K562 (cell line): ENCODE measurements around the gene ODC1. TPM values are rescaled to one million over a fixed set of nuclear protein-coding genes. Genes with fewer than 3 reads are reported as not detected.

Experiments
- FOS ChIP-seq: IDR thresholded peaks from 3 replicates; pipeline ENCODE4 v1.6.1; 2011; ENCODE audit not compliant: insufficient read length; ENCODE audit errors: extremely low read depth
- FOXK2 ChIP-seq, 2 experiments: fragments of 450-650 bp; IDR thresholded peaks in 1 of 2; conservative IDR thresholded peaks in 1 of 2; 2 replicates each; pipeline ENCODE4 v1.6.1; 2016; ENCODE audit warnings: low read depth in 2 of 2, mild to moderate bottlenecking in 1 of 2
- MAX ChIP-seq: sonication (generic); formaldehyde crosslinking; IDR thresholded peaks from 2 replicates; pipeline ENCODE4 v1.9.0; 2022; ENCODE audit warnings: mild to moderate bottlenecking, missing genetic modification reagents
- NKRF ChIP-seq: fragments of 450-650 bp; IDR thresholded peaks from 2 replicates; pipeline ENCODE4 v1.6.1; 2016; ENCODE audit warnings: borderline replicate concordance
- PYGO2 ChIP-seq: fragments of 450-650 bp; IDR thresholded peaks from 2 replicates; pipeline ENCODE4 v1.6.1; 2016; ENCODE audit warnings: mild to moderate bottlenecking, missing genetic modification characterization, moderate library complexity, missing compliant biosample characterization
- SIX5 ChIP-seq, 2 experiments: IDR thresholded peaks; 2 replicates each; pipeline ENCODE4 v1.6.1; 2011; ENCODE audit warnings: low read length in 2 of 2, borderline replicate concordance in 1 of 2, low read depth in 1 of 2, mild to moderate bottlenecking in 1 of 2, moderate library complexity in 1 of 2; ENCODE audit not compliant: insufficient read depth in 1 of 2
- TAF7 ChIP-seq: fragments of 450-650 bp; IDR thresholded peaks from 2 replicates; pipeline ENCODE4 v1.6.1; 2016; ENCODE audit warnings: missing genetic modification characterization, missing compliant biosample characterization
- TOE1 ChIP-seq, 2 experiments: fragments of 450-650 bp in 1 of 2; sonication (generic) in 1 of 2; formaldehyde crosslinking in 1 of 2; IDR thresholded peaks; 2 replicates each; pipeline versions ENCODE4 v1.7.1 to v1.8.0; 2016 to 2022; ENCODE audit warnings: borderline replicate concordance in 2 of 2, mild to moderate bottlenecking in 2 of 2, antibody characterized with exemption in 1 of 2, inconsistent platforms in 1 of 2, low read depth in 1 of 2, missing genetic modification reagents in 1 of 2, moderate library complexity in 1 of 2
- VEZF1 ChIP-seq: fragments of 200-800 bp; sonication (Bioruptor generic); IDR thresholded peaks from 2 replicates; pipeline ENCODE4 v1.6.1; 2017; ENCODE audit warnings: missing genetic modification characterization, missing compliant biosample characterization
- ZNF124 ChIP-seq: sonication (generic); formaldehyde crosslinking; IDR thresholded peaks from 2 replicates; pipeline ENCODE4 v1.8.1; 2022; ENCODE audit warnings: missing genetic modification reagents
- ZNF318 ChIP-seq, 2 experiments: fragments of 450-650 bp; IDR thresholded peaks; 2 replicates each; pipeline ENCODE4 v1.6.1; 2016; ENCODE audit warnings: mild to moderate bottlenecking in 2 of 2, borderline replicate concordance in 1 of 2, low read depth in 1 of 2, moderate library complexity in 1 of 2
- polyA plus RNA-seq, 8 experiments: library from polyadenylated mRNA; depleted of rRNA in 4 of 8; stranded (reverse) in 5 of 8; unstranded in 3 of 8; fragments of >200 nt; fragmentation: Nextera tagmentation in 2 of 8; fragmentation: Illumina TruSeq in 1 of 8; extraction: Ambion mirVana in 2 of 8; extraction: Trizol in 1 of 8; gene quantifications; 2 replicates each; pipeline versions ENCODE4 v1.2.1 to v1.2.3, GENCODE V29; 2011 to 2014; ENCODE audit warnings: inconsistent platforms in 1 of 8, missing spikeins in 1 of 8
- total RNA-seq, 7 experiments: library from RNA; depleted of rRNA in 6 of 7; stranded (reverse); fragments of >200 nt in 6 of 7; fragmentation: Illumina TruSeq in 2 of 7; extraction: Trizol in 2 of 7; gene quantifications; 2 replicates each; pipeline versions ENCODE4 v1.2.1 to v1.2.3, GENCODE V29; 2011 to 2021; ENCODE audit warnings: low replicate concordance in 1 of 7

The ODC1 gene
- total and polyA plus RNA-seq, 9 of the 15 experiments (the other 6 are each of a cell fraction or from before 2014, with no cell fraction given): 142 to 563 (median 457) TPM

GRCh38 chr2:10497797-10498251, 49.7 kb upstream of the ODC1 start (continued):
- TF ChIP-seq ZNF318 (IDR thresholded peaks at IDR 0.05; ENCODE audit: borderline replicate concordance in 1 of 2, low read depth in 1 of 2): peak in 1 of 2 experiments; percentile 97; a peak in 2 of 4 replicates
- no peak for TF ChIP-seq TOE1 (IDR thresholded peaks at IDR 0.05; ENCODE audit: borderline replicate concordance)
- no peak for TF ChIP-seq TOE1 (CRISPR knock-in tag; IDR thresholded peaks at IDR 0.05; ENCODE audit: borderline replicate concordance, low read depth)
- peak; percentile 4 for TF ChIP-seq FOS
- TF ChIP-seq MAX: peak; percentile 69
- TF ChIP-seq VEZF1 (CRISPR knock-in tag): peak; percentile 60
- TF ChIP-seq NKRF: no peak
- no peak for TF ChIP-seq SIX5 (IDR thresholded peaks at IDR 0.05; ENCODE audit: borderline replicate concordance in 1 of 2, insufficient read depth in 1 of 2, low read depth in 1 of 2, low read length in 2 of 2)
- no peak for TF ChIP-seq TAF7
- 0 out of 4 replicates have a peak, but pooled peaks of 1 of the 2 experiments have one; percentile 21 for TF ChIP-seq FOXK2 (conservative IDR thresholded peaks at IDR 0.05 in 1 of 2, IDR thresholded peaks at IDR 0.05 in 1 of 2; ENCODE audit: low read depth in 2 of 2)
- TF ChIP-seq ZNF124: no peak
- TF ChIP-seq PYGO2 (tag): no peak
